IPS DF 4.7 (cell line): ENCODE data around the gene PGBD5.
"Not testable (repeated sequence)": the region's sequence is repeated elsewhere in the genome, so short reads cannot be mapped to it uniquely, and the experiment has no call there.

ENCODE experiments used
- DNase-seq: peaks from one replicate; pipeline ENCODE4 v3.0.0-alpha.2; 2013; ENCODE audit warnings: low spot score; ENCODE audit errors: extremely low read depth

PGBD5 gene

GRCh38 chr1:230426246-230427093 is at the start of gene PGBD5:
Gene PGBD5, minus strand, starts transcription at chr1:230426332. Its CDS starts 404 bp downstream, at chr1:230425928.
- DNase-seq, result no peak

GRCh38 chr1:230474924-230475323 is 48.8 kb upstream of the PGBD5 start:
- DNase-seq, result not testable (repeated sequence)

- DNase-seq, result not testable (repeated sequence)
Measured at GRCh38 chr1:230470750-230471149, 44.6 kb upstream of the PGBD5 start.

GRCh38 chr1:230469271-230469670 is 43.1 kb upstream of the PGBD5 start:
- DNase-seq, result no peak

- DNase-seq, result no peak
Measured at GRCh38 chr1:230465691-230466090, 39.6 kb upstream of the PGBD5 start.

GRCh38 chr1:230464671-230465070 is 38.5 kb upstream of the PGBD5 start:
- no peak for DNase-seq

- DNase-seq, result no peak
Measured at GRCh38 chr1:230463760-230464159, 37.6 kb upstream of the PGBD5 start.

GRCh38 chr1:230463326-230463725 is 37.2 kb upstream of the PGBD5 start:
- no peak for DNase-seq

- no peak for DNase-seq
Measured at GRCh38 chr1:230459465-230459864, 33.3 kb upstream of the PGBD5 start.

- DNase-seq, result no peak
Measured at GRCh38 chr1:230458509-230458908, 32.4 kb upstream of the PGBD5 start.

- no peak for DNase-seq
Measured at GRCh38 chr1:230456478-230456877, 30.3 kb upstream of the PGBD5 start.

GRCh38 chr1:230455291-230455690 is 29.2 kb upstream of the PGBD5 start:
- no peak for DNase-seq

- no peak for DNase-seq
Measured at GRCh38 chr1:230453377-230453776, 27.2 kb upstream of the PGBD5 start.

GRCh38 chr1:230441183-230442029 is 15.3 kb upstream of the PGBD5 start:
- no peak for DNase-seq

- no peak for DNase-seq
Measured at GRCh38 chr1:230435108-230435507, 9.0 kb upstream of the PGBD5 start.

GRCh38 chr1:230431527-230431926 is 5.4 kb upstream of the PGBD5 start:
- DNase-seq, result no peak

- DNase-seq, result no peak
Measured at GRCh38 chr1:230430499-230430898, 4.4 kb upstream of the PGBD5 start.

- no peak for DNase-seq
Measured at GRCh38 chr1:230429067-230429735, 3.1 kb upstream of the PGBD5 start.

GRCh38 chr1:230427981-230428380 is 1.8 kb upstream of the PGBD5 start:
- peak; percentile 76 for DNase-seq

- DNase-seq, result no peak
Measured at GRCh38 chr1:230427094-230427876, 1.2 kb upstream of the PGBD5 start.
